Loucy (cell line): ENCODE measurements around the gene PIEZO1.

Source experiments
- H2AFZ ChIP-seq: fragments of 200-600 bp; sonication (generic); 2 replicates; pipeline ENCODE4 v1.6.0; 2016; ENCODE audit warnings: antibody characterized with exemption, mild to moderate bottlenecking, low read length, moderate library complexity
- H3F3A ChIP-seq: fragments of 200-600 bp; 2 replicates; pipeline ENCODE4 v1.6.0; 2016; ENCODE audit warnings: antibody characterized with exemption, low read depth, mild to moderate bottlenecking
- H3K27me3 ChIP-seq: fragments of 200-600 bp; sonication (generic); 2 replicates; pipeline ENCODE4 v1.6.1; 2014; ENCODE audit warnings: low read length, mild to moderate bottlenecking; ENCODE audit not compliant: insufficient read depth, poor library complexity, severe bottlenecking
- H3K36me3 ChIP-seq: fragments of 200-600 bp; sonication (generic); 2 replicates; pipeline ENCODE4 v1.6.1; 2016; ENCODE audit warnings: low read length; ENCODE audit not compliant: insufficient read depth
- H3K4me1 ChIP-seq: fragments of 200-600 bp; sonication (generic); 2 replicates; pipeline ENCODE4 v1.5.1; 2014; ENCODE audit warnings: low read length, mild to moderate bottlenecking; ENCODE audit not compliant: insufficient read depth, poor library complexity, severe bottlenecking
- H3K4me2 ChIP-seq: fragments of 200-600 bp; sonication (generic); 2 replicates; pipeline ENCODE4 v1.6.0; 2014; ENCODE audit warnings: antibody characterized with exemption, low read length, low read depth, mild to moderate bottlenecking; ENCODE audit not compliant: poor library complexity, severe bottlenecking
- H3K4me3 ChIP-seq: fragments of 200-600 bp; sonication (generic); 2 replicates; pipeline ENCODE4 v1.5.1; 2014; ENCODE audit warnings: low read length, mild to moderate bottlenecking, mixed read lengths; ENCODE audit not compliant: poor library complexity, severe bottlenecking
- H3K79me2 ChIP-seq: fragments of 200-600 bp; sonication (generic); 2 replicates; pipeline ENCODE4 v1.6.1; 2014; ENCODE audit warnings: low read length; ENCODE audit not compliant: insufficient read depth
- H3K9ac ChIP-seq: fragments of 200-600 bp; sonication (generic); 2 replicates; pipeline ENCODE4 v1.6.0; 2014; ENCODE audit warnings: mild to moderate bottlenecking, low read depth, low read length, moderate library complexity; ENCODE audit not compliant: poor library complexity, severe bottlenecking
- H3K9me2 ChIP-seq: fragments of 200-600 bp; sonication (generic); replicated peaks from 2 replicates; pipeline ENCODE4 v1.6.1; 2016; ENCODE audit warnings: low read depth, low read length, mixed read lengths
- H3K9me3 ChIP-seq: fragments of 200-600 bp; sonication (generic); 2 replicates; pipeline ENCODE4 v1.6.1; 2014; ENCODE audit warnings: mild to moderate bottlenecking, antibody characterized with exemption, low read length, low read depth; ENCODE audit not compliant: insufficient read depth
- H4K20me1 ChIP-seq: fragments of 200-600 bp; sonication (generic); 2 replicates; pipeline ENCODE4 v1.6.0; 2014; ENCODE audit warnings: antibody characterized with exemption, low read length, mild to moderate bottlenecking; ENCODE audit not compliant: insufficient read depth, poor library complexity, severe bottlenecking
- EZH2phosphoT487 ChIP-seq: fragments of 200-600 bp; IDR thresholded peaks from 2 replicates; pipeline ENCODE4 v1.6.1; 2018; ENCODE audit warnings: antibody characterized with exemption, mild to moderate bottlenecking, moderate library complexity, borderline replicate concordance
- TF ChIP-seq, protein P1 (sequence below): fragments of 200-600 bp; sonication (generic); conservative IDR thresholded peaks from 2 replicates; pipeline ENCODE4 v1.5.1; 2014; ENCODE audit warnings: mild to moderate bottlenecking, antibody characterized with exemption, low read length

PIEZO1 gene

DNA sequence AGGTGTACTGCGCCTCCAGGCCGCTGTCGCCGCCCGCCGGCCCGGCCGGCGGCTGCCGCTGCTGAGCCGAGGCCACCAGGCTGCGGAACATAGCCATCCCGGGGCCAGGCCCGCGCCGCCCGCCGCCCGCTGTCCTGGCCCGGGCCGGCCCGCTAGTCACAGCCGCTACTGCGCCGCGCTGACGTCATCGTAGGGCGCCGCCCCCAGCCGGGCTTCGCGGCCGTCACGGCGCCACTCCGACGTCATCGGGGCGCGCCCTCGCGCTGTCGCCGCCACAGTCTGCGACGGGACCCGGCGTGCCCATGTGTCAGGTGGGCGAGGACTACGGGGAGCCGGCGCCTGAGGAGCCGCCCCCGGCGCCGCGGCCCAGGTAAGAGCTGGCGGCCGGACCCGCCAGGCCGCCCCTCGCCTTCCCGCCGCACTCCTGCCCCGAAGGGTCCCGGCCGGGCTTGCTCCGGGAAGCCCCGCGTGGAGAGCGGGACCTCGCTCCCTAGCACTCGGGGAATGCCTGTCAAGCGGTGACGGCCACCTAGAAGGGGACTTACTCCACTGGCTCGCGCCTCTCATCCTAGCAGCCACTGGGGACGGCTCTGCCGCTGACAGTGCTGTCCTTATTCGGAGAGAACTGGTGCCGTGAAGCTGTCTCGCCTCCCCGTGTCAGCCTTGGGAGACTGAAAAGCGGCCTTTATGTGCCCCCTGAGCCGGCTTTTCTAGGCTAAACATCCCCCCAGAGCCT is 78.6 kb downstream of the PIEZO1 start, which contains the start of the genes CTU2 and RNF166:
CTU2 (plus strand) TSS at position 275 of the 736 bp plus-strand sequence; CDS start at position 303, 28 bp downstream.
RNF166 (minus strand) TSS at position 180 of the 736 bp plus-strand sequence; CDS start at position 97, 83 bp downstream.
- Histone ChIP-seq H3K4me2 (peak within 1 kb of the TSS; percentile 97), H3K79me2 (peaks cover 38% of the 10 kb centered on the region), H3F3A (no peaks in the 10 kb centered on the region), H4K20me1 (no peaks in the 10 kb centered on the region), H3K4me1 (peaks cover 26% of the 10 kb centered on the region), H3K9me2 (no peaks in the 10 kb centered on the region), H3K4me3 (peak within 1 kb of the TSS; percentile 81), H3K36me3 (no peaks in the 10 kb centered on the region), H3K9me3 (no peaks in the 10 kb centered on the region), H3K27me3 (no peaks in the 10 kb centered on the region), H3K9ac (peak within 1 kb of the TSS; percentile 68), H2AFZ (peak within 1 kb of the TSS; percentile 55; the same call in 1 of the 2 replicates)
- TF ChIP-seq, protein P1, sequence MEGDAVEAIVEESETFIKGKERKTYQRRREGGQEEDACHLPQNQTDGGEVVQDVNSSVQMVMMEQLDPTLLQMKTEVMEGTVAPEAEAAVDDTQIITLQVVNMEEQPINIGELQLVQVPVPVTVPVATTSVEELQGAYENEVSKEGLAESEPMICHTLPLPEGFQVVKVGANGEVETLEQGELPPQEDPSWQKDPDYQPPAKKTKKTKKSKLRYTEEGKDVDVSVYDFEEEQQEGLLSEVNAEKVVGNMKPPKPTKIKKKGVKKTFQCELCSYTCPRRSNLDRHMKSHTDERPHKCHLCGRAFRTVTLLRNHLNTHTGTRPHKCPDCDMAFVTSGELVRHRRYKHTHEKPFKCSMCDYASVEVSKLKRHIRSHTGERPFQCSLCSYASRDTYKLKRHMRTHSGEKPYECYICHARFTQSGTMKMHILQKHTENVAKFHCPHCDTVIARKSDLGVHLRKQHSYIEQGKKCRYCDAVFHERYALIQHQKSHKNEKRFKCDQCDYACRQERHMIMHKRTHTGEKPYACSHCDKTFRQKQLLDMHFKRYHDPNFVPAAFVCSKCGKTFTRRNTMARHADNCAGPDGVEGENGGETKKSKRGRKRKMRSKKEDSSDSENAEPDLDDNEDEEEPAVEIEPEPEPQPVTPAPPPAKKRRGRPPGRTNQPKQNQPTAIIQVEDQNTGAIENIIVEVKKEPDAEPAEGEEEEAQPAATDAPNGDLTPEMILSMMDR, result no peak
- no peak for TF ChIP-seq EZH2phosphoT487

DNA sequence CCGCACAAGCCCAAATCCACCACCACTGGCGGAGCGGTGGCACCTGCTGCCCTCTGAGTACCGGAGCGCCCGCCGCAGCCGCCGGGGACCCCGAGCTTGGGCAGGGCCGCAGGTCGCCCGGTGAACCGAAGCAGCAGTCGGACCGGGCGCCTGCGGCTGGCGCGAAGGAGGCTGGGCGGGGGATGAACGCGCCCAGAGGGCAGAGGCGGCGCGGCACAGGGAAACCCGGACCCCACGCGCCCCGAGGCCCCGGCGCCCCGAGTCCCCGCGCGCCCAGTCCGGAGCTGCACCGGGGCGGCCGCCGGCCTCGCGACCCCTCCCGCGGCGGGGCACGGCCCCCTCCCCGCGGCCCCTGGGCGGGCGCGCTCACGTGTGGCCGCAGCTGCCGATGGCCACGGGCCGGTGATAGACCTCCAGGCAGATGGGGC is 79.2 kb downstream of the PIEZO1 start:
- H3K9me3 ChIP-seq, result no peaks in the 10 kb centered on the region
- H2AFZ ChIP-seq, result no peak overlapping the region
- H3K27me3 ChIP-seq, result no peaks in the 10 kb centered on the region
- peak overlapping the region; percentile 68 for H3K9ac ChIP-seq
- H3K4me1 ChIP-seq, result peaks cover 29% of the 10 kb centered on the region
- no peaks in the 10 kb centered on the region for H4K20me1 ChIP-seq
- peak overlapping the region; percentile 81 for H3K4me3 ChIP-seq
- no peaks in the 10 kb centered on the region for H3K36me3 ChIP-seq
- peaks cover 41% of the 10 kb centered on the region for H3K79me2 ChIP-seq
- no peaks in the 10 kb centered on the region for H3K9me2 ChIP-seq
- H3K4me2 ChIP-seq, result peak overlapping the region; percentile 97
- TF ChIP-seq, protein P1, result no peak
- no peak for TF ChIP-seq EZH2phosphoT487
- H3F3A ChIP-seq, result no peaks in the 10 kb centered on the region

GRCh38 chr16:88705076-88705684 is 79.8 kb downstream of the PIEZO1 start:
- no peak overlapping the region for H2AFZ ChIP-seq
- H3K79me2 ChIP-seq, result peaks cover 44% of the 10 kb centered on the region
- TF ChIP-seq, protein P1, result no peak
- H3K4me1 ChIP-seq, result peaks cover 34% of the 10 kb centered on the region
- H3K27me3 ChIP-seq, result no peaks in the 10 kb centered on the region
- H3K9ac ChIP-seq, result peak overlapping the region; percentile 68
- H3K36me3 ChIP-seq, result no peaks in the 10 kb centered on the region
- H4K20me1 ChIP-seq, result peaks cover 4% of the 10 kb centered on the region
- H3K4me3 ChIP-seq, result peak overlapping the region; percentile 81
- no peaks in the 10 kb centered on the region for H3K9me3 ChIP-seq
- H3K4me2 ChIP-seq, result peak overlapping the region; percentile 97
- H3F3A ChIP-seq, result no peaks in the 10 kb centered on the region
- no peaks in the 10 kb centered on the region for H3K9me2 ChIP-seq
